A673 (cell line): ENCODE measurements around the gene ACTL6A.

Source experiments
- EZH2 ChIP-seq: fragments of 200-600 bp; sonication (generic); IDR thresholded peaks from 2 replicates; pipeline ENCODE4 v1.6.1; 2017; ENCODE audit warnings: borderline replicate concordance, low read depth, mild to moderate bottlenecking, mixed read lengths, antibody characterized with exemption, low read length; ENCODE audit not compliant: poor library complexity, severe bottlenecking
- TF ChIP-seq, protein P1 (sequence below): fragments of 300-800, 200-600 bp; sonication (generic); conservative IDR thresholded peaks from 2 replicates; pipeline ENCODE4 v1.5.1; 2017; ENCODE audit warnings: low read depth, mild to moderate bottlenecking, antibody characterized with exemption, low read length, moderate library complexity, mixed read lengths

DNA sequence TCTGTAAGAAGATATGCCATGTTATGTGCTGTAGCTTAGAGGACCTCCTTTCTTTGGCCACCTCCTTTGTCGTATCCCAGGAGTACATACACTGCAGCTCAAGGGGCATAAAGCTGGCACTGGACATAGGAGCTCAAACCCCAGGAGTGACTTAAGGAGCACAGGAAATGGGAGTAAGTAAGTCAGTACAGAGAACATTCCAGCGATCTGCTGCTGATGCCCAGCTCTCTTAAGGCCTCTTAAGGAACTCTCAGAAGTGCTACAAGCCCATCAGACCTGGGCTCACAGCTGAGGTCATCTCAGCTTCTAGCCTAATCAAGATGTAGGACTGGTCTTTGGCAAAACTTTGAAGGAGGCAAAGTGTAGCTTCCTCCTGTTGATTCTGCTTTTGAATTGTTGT lies 21.6 kb upstream of the ACTL6A start:
- TF ChIP-seq, protein P1, sequence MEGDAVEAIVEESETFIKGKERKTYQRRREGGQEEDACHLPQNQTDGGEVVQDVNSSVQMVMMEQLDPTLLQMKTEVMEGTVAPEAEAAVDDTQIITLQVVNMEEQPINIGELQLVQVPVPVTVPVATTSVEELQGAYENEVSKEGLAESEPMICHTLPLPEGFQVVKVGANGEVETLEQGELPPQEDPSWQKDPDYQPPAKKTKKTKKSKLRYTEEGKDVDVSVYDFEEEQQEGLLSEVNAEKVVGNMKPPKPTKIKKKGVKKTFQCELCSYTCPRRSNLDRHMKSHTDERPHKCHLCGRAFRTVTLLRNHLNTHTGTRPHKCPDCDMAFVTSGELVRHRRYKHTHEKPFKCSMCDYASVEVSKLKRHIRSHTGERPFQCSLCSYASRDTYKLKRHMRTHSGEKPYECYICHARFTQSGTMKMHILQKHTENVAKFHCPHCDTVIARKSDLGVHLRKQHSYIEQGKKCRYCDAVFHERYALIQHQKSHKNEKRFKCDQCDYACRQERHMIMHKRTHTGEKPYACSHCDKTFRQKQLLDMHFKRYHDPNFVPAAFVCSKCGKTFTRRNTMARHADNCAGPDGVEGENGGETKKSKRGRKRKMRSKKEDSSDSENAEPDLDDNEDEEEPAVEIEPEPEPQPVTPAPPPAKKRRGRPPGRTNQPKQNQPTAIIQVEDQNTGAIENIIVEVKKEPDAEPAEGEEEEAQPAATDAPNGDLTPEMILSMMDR = no peak
- TF ChIP-seq EZH2 = no peak
